Measurements from ENCODE around the gene IL23R. TPM values are rescaled to one million over a fixed set of nuclear protein-coding genes. Genes with fewer than 3 reads are reported as not detected.
"Not testable (repeated sequence)": the region's sequence is repeated elsewhere in the genome, so short reads cannot be mapped to it uniquely, and the experiment has no call there.

Gene IL23R
- total RNA-seq, 1 donor from 2014 or later: not detected

DNA sequence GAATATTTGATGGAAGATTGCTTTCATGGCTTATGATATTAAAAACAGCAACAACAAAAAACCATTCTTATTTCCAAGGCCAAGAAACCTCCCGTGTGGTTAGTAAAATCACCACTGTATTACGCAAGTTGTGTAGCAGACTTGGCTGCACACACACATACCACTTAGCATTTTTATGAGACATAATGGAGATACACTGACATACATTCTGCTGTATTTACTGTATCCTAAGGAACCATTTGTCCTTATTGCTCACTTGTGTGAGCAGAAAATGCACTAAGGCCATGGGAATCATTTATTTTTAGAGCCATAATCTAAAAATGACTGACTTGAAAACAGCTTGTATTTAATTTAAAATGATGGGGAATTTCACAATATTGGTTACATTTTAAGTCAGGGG is 30.9 kb upstream of the IL23R start:
- TF ChIP-seq CTCF (IDR thresholded peaks at IDR 0.05): no peak
- Histone ChIP-seq H3K36me3 (no peaks in the 10 kb centered on the region), H3K27me3 (no peaks in the 10 kb centered on the region), H3K9me3 (no peaks in the 10 kb centered on the region), H3K27ac (no peak overlapping the region), H3K4me3 (no peak overlapping the region), H3K4me1 (peaks cover 0 to 4% of the 10 kb centered on the region in 2 donors)
- DNase-seq (ENCODE audit: low spot score in 2 of 2): no peak
- intact Hi-C loops (cut with DNase I): no loop called here

DNA sequence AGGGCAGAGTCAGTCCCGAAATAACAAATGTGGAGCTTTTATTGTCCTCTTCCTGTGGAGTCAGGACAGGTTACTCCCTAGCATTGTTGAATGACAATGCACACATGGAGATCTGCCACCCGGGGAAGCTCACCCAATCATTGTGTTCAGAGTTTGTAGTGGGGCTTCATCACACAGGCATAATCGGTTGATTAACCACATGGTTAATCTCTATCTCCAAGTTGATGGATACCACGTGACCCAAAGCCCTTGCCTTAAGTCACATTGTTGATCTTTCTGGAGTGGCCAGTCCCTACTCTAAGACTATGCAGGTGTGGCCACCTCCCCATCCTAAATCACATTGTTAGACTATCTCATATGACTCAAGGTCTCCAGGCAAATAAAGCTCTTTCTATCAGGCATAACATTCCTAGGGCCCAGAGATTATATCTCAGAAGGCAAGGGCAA is 28.9 kb upstream of the IL23R start:
- no peak for DNase-seq (ENCODE audit: low spot score in 2 of 2)
- Histone ChIP-seq H3K4me3 (no peak overlapping the region), H3K4me1 (peaks cover 0 to 4% of the 10 kb centered on the region in 2 donors), H3K36me3 (no peaks in the 10 kb centered on the region), H3K27ac (no peak overlapping the region), H3K27me3 (no peaks in the 10 kb centered on the region), H3K9me3 (no peaks in the 10 kb centered on the region)
- intact Hi-C loops (cut with DNase I): no loop called here
- no peak for TF ChIP-seq CTCF (IDR thresholded peaks at IDR 0.05)

DNA sequence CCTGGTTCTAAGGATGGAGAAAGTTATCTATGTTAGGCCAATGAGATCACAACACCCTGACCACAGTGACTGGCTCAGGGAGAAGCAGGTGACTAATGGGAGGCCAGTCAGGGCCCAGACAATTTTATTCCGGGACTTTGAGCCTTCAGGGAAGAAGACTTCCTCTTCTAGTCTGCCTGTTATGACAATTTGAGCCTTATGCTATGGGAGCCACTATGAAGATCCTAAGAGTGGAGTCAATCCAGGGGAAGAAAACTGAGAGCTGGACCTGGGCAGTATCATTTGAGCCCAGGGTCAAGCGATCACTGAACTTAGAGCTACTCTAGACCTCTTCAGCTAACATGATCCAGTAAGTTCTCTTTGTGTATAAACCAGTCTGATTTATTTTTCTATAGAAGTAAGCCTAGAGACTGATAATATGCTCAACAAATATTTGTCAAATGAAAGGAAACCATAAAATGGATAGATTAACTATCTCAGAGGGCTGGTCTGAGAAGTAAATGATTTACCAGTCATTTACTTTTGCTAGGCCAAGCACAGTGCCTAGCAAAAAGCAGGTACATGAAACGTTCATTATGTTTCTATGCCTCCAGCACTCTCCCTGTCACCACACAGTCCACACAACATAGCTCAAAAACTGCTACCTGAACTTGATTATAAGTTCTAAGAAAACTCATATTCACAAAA is 27.3 kb upstream of the IL23R start:
- H3K27me3 ChIP-seq: no peaks in the 10 kb centered on the region
- no peak overlapping the region for H3K27ac ChIP-seq
- TF ChIP-seq CTCF (IDR thresholded peaks at IDR 0.05): no peak
- no peaks in the 10 kb centered on the region for H3K9me3 ChIP-seq
- H3K36me3 ChIP-seq: no peaks in the 10 kb centered on the region
- H3K4me1 ChIP-seq: peaks cover 0 to 4% of the 10 kb centered on the region in 2 donors
- no peak for DNase-seq (ENCODE audit: low spot score in 2 of 2)
- intact Hi-C loops (cut with DNase I): no loop called here
- H3K4me3 ChIP-seq: no peak overlapping the region

DNA sequence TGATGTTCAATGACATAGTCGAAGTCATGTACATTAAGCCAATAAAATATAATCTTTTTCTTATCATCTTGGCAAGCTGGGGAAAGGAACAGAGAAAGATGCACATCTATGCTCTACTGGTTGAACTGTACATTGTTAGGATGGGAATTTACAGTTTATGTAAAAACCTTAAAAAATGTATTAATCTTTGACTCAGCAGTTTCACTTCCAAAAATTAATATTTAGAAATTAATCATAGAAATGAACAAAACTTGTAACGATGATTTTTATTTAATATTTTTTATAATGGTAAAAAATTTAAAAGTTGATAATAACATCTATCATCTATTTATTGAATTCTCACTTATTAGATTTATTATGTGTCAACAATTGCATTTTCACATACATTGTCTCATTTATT is 25.8 kb upstream of the IL23R start:
- Histone ChIP-seq H3K4me3 (no peak overlapping the region), H3K27ac (no peak overlapping the region), H3K27me3 (no peaks in the 10 kb centered on the region), H3K36me3 (no peaks in the 10 kb centered on the region), H3K4me1 (peaks cover 0 to 2% of the 10 kb centered on the region in 2 donors), H3K9me3 (no peaks in the 10 kb centered on the region)
- DNase-seq (ENCODE audit: low spot score in 2 of 2): no peak
- intact Hi-C loops (cut with DNase I): no loop called here
- no peak for TF ChIP-seq CTCF (IDR thresholded peaks at IDR 0.05)

DNA sequence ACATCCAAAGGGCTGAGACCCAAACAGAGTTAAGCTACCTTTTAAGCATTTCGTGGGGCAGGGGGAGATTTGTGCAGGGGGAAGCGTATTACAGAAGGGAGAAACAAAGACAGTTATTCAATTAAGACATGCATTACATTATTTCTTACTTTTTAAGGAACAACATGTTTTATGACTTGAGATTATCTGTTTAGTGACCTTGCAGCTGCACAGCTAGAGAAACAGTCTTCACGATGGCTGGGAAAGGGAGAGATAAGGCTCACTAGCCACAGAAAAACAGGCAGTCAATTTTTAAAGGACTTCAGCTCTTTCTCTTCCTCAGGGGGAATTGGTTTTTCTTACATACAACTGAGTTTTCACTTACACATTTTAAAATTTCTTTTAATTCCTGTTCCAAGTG is 24.4 kb upstream of the IL23R start:
- DNase-seq (ENCODE audit: low spot score in 2 of 2); H3K4me1 ChIP-seq; H3K27me3 ChIP-seq; H3K27ac ChIP-seq; intact Hi-C loops (cut with DNase I); H3K9me3 ChIP-seq; H3K36me3 ChIP-seq; H3K4me3 ChIP-seq: not testable (repeated sequence)

DNA sequence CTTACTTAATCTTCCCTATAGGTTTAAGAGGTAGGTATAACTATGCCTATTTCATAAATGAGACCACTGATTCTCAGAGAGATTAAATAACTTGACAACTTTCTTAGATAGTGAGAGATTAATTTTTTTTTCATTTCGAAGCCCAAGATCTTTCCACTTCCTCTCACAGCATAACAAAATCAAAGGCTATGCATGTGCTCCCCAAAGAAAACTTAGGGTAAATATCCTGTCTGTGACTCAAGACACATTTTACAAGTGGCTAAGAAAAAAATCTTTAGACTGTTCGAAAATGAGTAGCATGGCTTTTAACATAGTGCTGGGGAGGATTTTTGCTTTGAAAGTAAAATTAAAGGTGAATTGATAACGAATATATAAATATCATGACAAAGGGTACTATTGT is 23.3 kb upstream of the IL23R start:
- Histone ChIP-seq H3K4me1 (no peaks in the 10 kb centered on the region), H3K27ac (no peak overlapping the region)
- intact Hi-C loops (cut with DNase I): no loop called here

More for the DNA sequence above, 23.3 kb upstream of the IL23R start:
- no peak for DNase-seq (ENCODE audit: low spot score in 2 of 2)
- Histone ChIP-seq H3K36me3 (no peaks in the 10 kb centered on the region), H3K9me3 (no peaks in the 10 kb centered on the region), H3K27me3 (no peaks in the 10 kb centered on the region), H3K4me3 (no peak overlapping the region)
- TF ChIP-seq CTCF (IDR thresholded peaks at IDR 0.05): no peak

Measured in ascending aorta (tissue), 2 donors.